Vagina (tissue), 2 donors: ENCODE data around the gene CLK2. TPM values are rescaled to one million over a fixed set of nuclear protein-coding genes. Genes with fewer than 3 reads are reported as not detected.
A peak's percentile ranks its signal among the peaks of the same experiment; 100 is the strongest.

Experiments used
- DNase-seq, 2 donors: peaks; one replicate each; pipeline ENCODE4 v3.0.0-alpha.2; 2017; ENCODE audit errors: extremely low spot score in 2 of 2
- H3K27ac ChIP-seq: fragments of 200-600 bp; sonication (generic); one replicate; pipeline ENCODE4 v1.5.1; 2019
- H3K27me3 ChIP-seq: fragments of 200-600 bp; sonication (generic); one replicate; pipeline ENCODE4 v1.5.1; 2019
- H3K36me3 ChIP-seq, 2 donors: fragments of 200-600 bp; sonication (generic); one replicate each; pipeline ENCODE4 v1.5.1; 2017 to 2019
- H3K4me1 ChIP-seq: fragments of 200-600 bp; sonication (generic); one replicate; pipeline ENCODE4 v1.5.1; 2019
- H3K4me3 ChIP-seq, 2 donors: fragments of 200-600 bp; sonication (generic); 1 replicate in 1 of 2; 2 replicates in 1 of 2; pipeline ENCODE4 v1.5.1; 2016 to 2019
- H3K9me3 ChIP-seq: fragments of 200-600 bp; sonication (generic); one replicate; pipeline ENCODE4 v1.5.1; 2019
- POLR2A ChIP-seq, 2 donors: fragments of 450-650 bp; IDR thresholded peaks; one replicate each; pipeline ENCODE4 v1.6.1; 2017; ENCODE audit warnings: antibody characterized with exemption in 2 of 2, mild to moderate bottlenecking in 2 of 2, moderate library complexity in 2 of 2
- POLR2AphosphoS5 ChIP-seq, 2 donors: sonication (generic); formaldehyde crosslinking; IDR thresholded peaks; one replicate each; pipeline ENCODE4 v1.9.0; 2017; ENCODE audit warnings: antibody characterized with exemption in 2 of 2, mild to moderate bottlenecking in 2 of 2, low read depth in 1 of 2; ENCODE audit not compliant: insufficient read depth in 1 of 2
- intact Hi-C: fragments of 100-400 bp; cut with DNase I; formaldehyde crosslinking; loops from one replicate; pipeline ENCODE4 v1.15.1; 2023
- total RNA-seq: library from RNA; depleted of rRNA; stranded (reverse); fragments of >200 nt; gene quantifications from one replicate; pipeline ENCODE4 v1.2.3, GENCODE V29; 2016
- TF ChIP-seq, protein P1 (sequence below), 3 experiments: fragments of 450-650 bp in 2 of 3; fragments of 200-600 bp in 1 of 3; sonication (generic) in 1 of 3; IDR thresholded peaks; one replicate each; pipeline ENCODE4 v1.5.1; 2017 to 2019; ENCODE audit warnings: antibody characterized with exemption in 3 of 3, mild to moderate bottlenecking in 2 of 3, moderate library complexity in 2 of 3

CLK2 gene
- total RNA-seq, 1 donor from 2014 or later, result 48.1 TPM

GRCh38 chr1:155256058-155256852 lies 17.0 kb downstream of the CLK2 start:
- no peaks in the 10 kb centered on the region for H3K9me3 ChIP-seq
- H3K4me1 ChIP-seq, result peaks cover 39% of the 10 kb centered on the region
- intact Hi-C loops, result no loop called here
- H3K27me3 ChIP-seq, result no peaks in the 10 kb centered on the region
- peaks cover 0 to 8% of the 10 kb centered on the region in 2 donors for H3K36me3 ChIP-seq
- TF ChIP-seq POLR2AphosphoS5 (IDR thresholded peaks at IDR 0.05; ENCODE audit: insufficient read depth in 1 of 2, low read depth in 1 of 2) (no peak), POLR2A (IDR thresholded peaks at IDR 0.05) (no peak)
- TF ChIP-seq, protein P1, sequence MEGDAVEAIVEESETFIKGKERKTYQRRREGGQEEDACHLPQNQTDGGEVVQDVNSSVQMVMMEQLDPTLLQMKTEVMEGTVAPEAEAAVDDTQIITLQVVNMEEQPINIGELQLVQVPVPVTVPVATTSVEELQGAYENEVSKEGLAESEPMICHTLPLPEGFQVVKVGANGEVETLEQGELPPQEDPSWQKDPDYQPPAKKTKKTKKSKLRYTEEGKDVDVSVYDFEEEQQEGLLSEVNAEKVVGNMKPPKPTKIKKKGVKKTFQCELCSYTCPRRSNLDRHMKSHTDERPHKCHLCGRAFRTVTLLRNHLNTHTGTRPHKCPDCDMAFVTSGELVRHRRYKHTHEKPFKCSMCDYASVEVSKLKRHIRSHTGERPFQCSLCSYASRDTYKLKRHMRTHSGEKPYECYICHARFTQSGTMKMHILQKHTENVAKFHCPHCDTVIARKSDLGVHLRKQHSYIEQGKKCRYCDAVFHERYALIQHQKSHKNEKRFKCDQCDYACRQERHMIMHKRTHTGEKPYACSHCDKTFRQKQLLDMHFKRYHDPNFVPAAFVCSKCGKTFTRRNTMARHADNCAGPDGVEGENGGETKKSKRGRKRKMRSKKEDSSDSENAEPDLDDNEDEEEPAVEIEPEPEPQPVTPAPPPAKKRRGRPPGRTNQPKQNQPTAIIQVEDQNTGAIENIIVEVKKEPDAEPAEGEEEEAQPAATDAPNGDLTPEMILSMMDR (IDR thresholded peaks at IDR 0.05), result no peak
- DNase-seq, result no peak
- peak overlapping the region; percentile 96 for H3K27ac ChIP-seq
- peak overlapping the region; percentile 78 to 86 for H3K4me3 ChIP-seq

DNA sequence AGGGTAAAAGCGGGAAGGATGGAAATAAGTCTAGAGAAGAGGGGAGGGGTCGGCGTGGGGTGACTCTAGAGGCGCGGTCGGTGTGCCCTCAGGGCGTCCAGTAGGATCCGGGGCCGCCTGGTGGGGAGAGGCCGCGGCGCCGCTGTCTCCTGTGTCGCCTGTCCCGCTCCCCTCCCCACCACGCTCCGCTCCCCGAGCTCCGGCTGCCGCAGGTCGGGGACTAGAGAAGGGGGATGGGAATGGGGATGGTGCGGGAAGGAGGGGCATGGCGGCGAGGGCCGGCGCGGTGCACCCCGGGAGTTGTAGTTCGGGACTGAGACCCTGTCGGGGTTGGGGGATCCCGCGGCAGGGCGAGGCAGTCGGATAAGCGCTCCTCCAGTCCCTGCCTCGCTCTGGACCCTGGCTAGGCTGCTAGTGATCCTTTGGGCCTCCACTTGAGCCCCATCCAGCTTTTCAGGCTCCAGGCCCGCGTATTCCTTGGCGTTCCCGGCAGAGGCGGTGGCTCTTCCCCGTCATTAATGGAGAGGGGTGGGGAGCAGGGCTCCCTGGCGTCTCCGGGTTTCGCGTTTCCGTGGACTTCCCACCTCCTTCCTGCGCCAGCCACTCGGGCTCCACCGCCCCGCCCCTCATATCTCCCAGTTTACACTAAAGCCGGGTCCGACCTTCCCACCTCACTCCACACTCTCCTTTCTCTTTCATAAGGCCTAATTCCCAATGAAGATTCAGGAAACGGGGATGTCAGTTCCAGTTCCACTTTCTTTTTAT lies 17.9 kb downstream of the CLK2 start, which contains the start of gene ENTREP3:
ENTREP3 (minus strand) TSS at position 241 of the 765 bp plus-strand sequence. CDS start 606 bp downstream, outside the sequence.
- Histone ChIP-seq H3K9me3 (no peaks in the 10 kb centered on the region), H3K27ac (peak within 1 kb of the TSS; percentile 96), H3K4me1 (peaks cover 32% of the 10 kb centered on the region), H3K36me3 (peaks cover 0 to 8% of the 10 kb centered on the region in 2 donors), H3K4me3 (peak within 1 kb of the TSS; percentile 78 to 86), H3K27me3 (no peaks in the 10 kb centered on the region)
- TF ChIP-seq, protein P1 (IDR thresholded peaks at IDR 0.05), result peak in 1 of 3 experiments; percentile 22
- TF ChIP-seq POLR2A (IDR thresholded peaks at IDR 0.05) (peak in 1 of 2 donors; percentile 70), POLR2AphosphoS5 (IDR thresholded peaks at IDR 0.05; ENCODE audit: insufficient read depth in 1 of 2, low read depth in 1 of 2) (peak; percentile 84 to 92)
- intact Hi-C loops, result no loop called here
- no peak for DNase-seq

GRCh38 chr1:155254714-155255242 lies 18.5 kb downstream of the CLK2 start:
- intact Hi-C loops, result loop anchor here (5.0 kb wide), 2 partner anchors 68 to 338 kb away; partner anchors contain the start of gene RUSC1
- Histone ChIP-seq H3K4me3 (peak overlapping the region; percentile 78 to 86), H3K27ac (peak overlapping the region; percentile 96), H3K9me3 (no peaks in the 10 kb centered on the region), H3K36me3 (peaks cover 0 to 8% of the 10 kb centered on the region in 2 donors), H3K27me3 (no peaks in the 10 kb centered on the region), H3K4me1 (peaks cover 32% of the 10 kb centered on the region)
- TF ChIP-seq POLR2AphosphoS5 (IDR thresholded peaks at IDR 0.05; ENCODE audit: insufficient read depth in 1 of 2, low read depth in 1 of 2) (no peak), POLR2A (IDR thresholded peaks at IDR 0.05) (no peak)
- TF ChIP-seq, protein P1 (IDR thresholded peaks at IDR 0.05), result no peak
- no peak for DNase-seq

- H3K36me3 ChIP-seq, result peaks cover 0 to 6% of the 10 kb centered on the region in 2 donors
- TF ChIP-seq POLR2A (IDR thresholded peaks at IDR 0.05), result no peak
- TF ChIP-seq, protein P1 (IDR thresholded peaks at IDR 0.05), result no peak
- TF ChIP-seq POLR2AphosphoS5 (IDR thresholded peaks at IDR 0.05; ENCODE audit: insufficient read depth in 1 of 2, low read depth in 1 of 2), result no peak
- no peak for DNase-seq
- no peaks in the 10 kb centered on the region for H3K27me3 ChIP-seq
- no peaks in the 10 kb centered on the region for H3K9me3 ChIP-seq
- peak overlapping the region; percentile 96 for H3K27ac ChIP-seq
- H3K4me1 ChIP-seq, result peaks cover 32% of the 10 kb centered on the region
- peak overlapping the region; percentile 78 to 86 for H3K4me3 ChIP-seq
- intact Hi-C loops, result loop anchor here (5.0 kb wide), 2 partner anchors 68 to 338 kb away; partner anchors contain the start of gene RUSC1
Measured at GRCh38 chr1:155254228-155254713, 19.0 kb downstream of the CLK2 start.
